HG03095 (cell line): ENCODE results near the gene LRIG3.
"Not testable (repeated sequence)": the region's sequence is repeated elsewhere in the genome, so short reads cannot be mapped to it uniquely, and the experiment has no call there.

Experiments used
- ATAC-seq: cut with Tn5 transposase; IDR thresholded peaks from one replicate; pipeline ENCODE4 v1.9.1; 2021; ENCODE audit warnings: moderate library complexity; ENCODE audit not compliant: unreplicated experiment

The LRIG3 gene

DNA sequence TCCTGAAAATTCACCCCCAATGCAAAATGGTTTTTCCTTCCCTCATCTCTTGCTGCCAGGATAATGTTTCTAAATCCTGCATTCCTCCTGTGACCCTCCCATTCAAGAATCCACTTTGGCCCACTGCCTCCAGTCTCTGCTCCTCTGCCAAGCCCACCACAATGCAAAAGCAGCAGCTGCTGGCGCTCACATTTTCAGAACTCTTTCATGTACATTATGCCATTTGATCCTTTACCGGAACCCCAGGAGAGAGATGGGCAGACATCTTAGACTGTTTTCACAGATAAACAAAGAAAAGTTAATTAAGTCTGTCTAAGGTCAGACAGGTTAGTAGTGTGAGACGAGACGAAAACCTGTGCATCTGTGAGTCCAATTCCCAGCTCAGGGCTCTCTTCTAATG is 12.9 kb downstream of the LRIG3 start:
- ATAC-seq: no peak

GRCh38 chr12:58906917-58907316 is 13.4 kb downstream of the LRIG3 start:
- ATAC-seq: no peak

GRCh38 chr12:58905422-58905821 is 14.9 kb downstream of the LRIG3 start:
- ATAC-seq: no peak

DNA sequence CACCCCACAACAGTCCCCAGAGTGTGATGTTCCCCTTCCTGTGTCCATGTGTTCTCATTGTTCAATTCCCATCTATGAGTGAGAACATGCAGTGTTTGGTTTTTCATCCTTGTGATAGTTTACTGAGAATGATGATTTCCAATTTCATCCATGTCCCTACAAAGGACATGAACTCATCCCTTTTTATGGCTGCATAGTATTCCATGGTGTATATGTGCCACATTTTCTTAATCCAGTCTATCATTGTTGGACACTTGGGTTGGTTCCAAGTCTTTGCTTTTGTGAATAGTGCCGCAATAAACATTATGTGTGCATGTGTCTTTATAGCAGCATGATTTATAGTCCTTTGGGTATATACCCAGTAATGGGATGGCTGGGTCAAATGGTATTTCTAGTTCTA is 17.6 kb downstream of the LRIG3 start:
- ATAC-seq: not testable (repeated sequence)

GRCh38 chr12:58901664-58902063 is 18.6 kb downstream of the LRIG3 start:
- no peak for ATAC-seq

DNA sequence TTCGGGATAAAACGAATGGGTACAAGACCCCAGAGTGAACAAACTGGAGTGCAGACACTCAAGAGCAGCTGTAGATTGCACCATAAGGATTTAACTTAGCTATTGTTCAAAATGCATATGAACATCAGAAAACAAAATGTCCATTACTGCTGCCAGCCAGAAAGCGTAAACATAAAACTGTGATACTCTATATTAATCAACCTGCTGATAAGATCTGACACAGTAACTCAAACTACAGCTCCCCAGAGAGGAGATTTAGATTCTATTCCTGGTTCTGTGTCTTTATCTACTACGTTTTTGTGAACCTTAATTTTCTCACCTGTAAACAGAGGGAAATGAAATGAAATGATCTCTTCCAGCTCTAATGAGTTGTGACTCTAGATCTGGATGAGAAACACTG is 22.3 kb downstream of the LRIG3 start:
- no peak for ATAC-seq

GRCh38 chr12:58896278-58896677 is 24.0 kb downstream of the LRIG3 start:
- ATAC-seq: no peak

DNA sequence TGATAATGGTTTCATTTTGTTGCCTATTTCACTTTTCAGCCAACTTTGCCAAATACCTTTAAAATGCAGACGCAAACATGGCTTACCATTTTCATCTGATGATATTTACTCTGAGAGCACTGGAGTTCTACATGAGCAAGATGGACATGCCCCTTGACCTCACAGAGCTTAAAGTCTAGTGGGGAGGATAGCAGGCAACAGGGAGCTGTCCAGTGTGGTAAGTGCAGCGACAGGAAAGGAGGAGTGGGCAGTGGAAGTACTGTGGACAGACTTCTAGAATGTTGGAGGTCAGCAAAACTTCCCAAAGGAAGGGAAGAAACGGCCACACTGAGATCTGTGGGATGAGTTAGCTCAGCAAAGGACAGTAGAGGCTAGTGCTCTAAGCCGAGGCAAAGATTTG is 25.3 kb downstream of the LRIG3 start:
- ATAC-seq: no peak

DNA sequence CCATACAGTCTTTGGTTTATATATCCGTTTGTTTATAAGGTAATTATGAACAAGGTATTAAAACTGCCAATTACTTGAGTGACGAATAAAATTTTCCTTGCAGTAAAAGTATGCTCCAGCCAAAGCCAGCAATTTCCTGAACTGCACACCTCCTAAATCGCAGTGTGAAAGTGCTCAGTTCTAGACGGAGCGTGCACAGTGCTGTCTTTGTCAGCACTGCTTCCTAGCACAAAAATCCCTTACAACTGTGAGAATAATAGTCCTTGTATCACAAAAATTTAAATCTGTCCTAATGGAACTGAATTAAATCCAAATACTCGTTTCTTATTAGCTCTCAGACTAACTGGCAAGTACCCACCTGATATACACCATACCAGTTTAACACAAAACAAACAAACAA is 26.3 kb downstream of the LRIG3 start:
- ATAC-seq: no peak

- no peak for ATAC-seq
These were observed 26.8 kb downstream of the LRIG3 start for GRCh38 chr12:58893495-58893894.

DNA sequence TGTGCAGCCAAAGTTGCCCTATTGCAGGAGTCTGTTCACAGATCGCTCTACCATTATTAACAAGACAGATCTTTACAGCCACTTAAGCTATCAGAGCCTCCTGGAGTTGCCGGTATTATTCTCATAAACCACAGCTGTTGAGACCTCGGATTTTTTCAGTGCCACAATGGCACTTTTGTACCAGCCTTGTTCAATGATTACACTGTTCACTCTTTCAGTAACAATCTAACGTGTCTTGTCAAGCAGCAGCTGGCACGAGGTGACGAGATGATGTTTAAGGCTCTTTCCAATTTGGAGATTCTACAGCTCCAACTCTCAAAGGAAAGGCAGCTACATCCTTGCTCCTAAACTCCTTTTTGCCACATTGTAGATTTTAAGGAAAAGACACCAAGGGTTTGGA is 30.7 kb downstream of the LRIG3 start:
- no peak for ATAC-seq

DNA sequence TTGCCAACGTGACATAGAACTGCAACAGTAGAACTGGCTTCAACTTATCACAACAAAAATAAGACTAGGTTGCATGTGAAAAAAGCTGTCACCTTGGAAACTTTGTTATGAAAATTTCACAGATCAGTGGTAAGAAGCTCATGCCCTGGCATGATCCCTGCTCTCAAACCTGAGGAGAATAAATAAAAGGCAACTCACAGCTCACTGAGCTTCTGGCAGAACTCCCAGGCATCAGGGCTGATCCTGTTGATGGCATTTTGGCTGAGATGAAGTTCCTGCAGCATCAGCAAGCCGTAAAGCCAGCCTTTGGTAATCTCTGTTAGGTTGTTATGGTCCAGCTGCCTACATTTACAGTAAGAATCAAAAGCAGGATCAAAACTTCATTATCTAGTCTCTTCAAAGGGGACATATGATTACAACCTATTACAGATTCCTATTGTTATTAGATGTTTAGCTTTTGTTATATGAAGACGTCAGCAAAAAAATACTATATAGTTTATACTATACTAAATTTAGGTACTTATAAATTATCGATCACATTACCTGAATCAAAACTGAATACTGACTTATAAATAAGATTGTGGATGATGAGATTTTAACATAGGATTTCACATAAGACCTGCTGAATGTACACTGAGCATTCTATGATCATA is 32.0 kb downstream of the LRIG3 start:
- ATAC-seq: no peak

DNA sequence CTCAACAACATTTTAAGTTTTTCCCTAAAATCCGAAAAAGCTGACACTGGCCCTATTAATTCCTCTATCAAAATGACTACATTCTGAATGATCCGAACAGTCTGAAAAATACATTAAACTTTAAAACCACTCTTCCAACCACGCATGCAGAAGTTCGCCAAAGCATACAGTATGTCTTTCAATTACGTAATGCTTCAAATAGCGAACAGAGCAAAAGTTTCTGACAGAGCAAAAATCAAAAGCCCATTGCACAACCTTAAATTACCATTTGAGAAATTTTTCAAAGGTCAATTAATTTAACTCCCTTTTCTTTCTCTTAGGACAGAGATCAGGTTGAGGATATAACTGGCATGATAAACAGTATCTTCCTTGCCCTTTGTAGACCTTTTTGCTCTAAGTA is 33.2 kb downstream of the LRIG3 start:
- no peak for ATAC-seq

DNA sequence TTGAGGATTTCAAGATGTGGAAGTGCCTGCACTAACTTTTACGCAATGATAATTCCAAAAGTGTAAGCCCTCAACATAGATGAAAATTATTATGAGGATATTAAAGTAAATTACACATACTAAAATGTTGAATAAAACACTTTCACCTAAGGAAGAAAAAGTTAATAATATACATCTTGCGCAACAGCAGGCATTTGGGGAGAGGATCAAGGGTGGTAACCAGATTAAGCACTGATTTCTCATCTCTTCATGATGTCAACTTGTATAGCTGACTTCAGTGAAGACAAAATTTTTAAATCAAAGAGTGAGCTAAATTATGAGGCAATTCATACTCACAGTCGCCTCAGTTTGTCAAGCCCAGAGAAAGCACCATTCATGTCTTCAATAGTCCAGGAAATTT is 33.8 kb downstream of the LRIG3 start:
- no peak for ATAC-seq

GRCh38 chr12:58884916-58885315 is 35.4 kb downstream of the LRIG3 start:
- no peak for ATAC-seq

DNA sequence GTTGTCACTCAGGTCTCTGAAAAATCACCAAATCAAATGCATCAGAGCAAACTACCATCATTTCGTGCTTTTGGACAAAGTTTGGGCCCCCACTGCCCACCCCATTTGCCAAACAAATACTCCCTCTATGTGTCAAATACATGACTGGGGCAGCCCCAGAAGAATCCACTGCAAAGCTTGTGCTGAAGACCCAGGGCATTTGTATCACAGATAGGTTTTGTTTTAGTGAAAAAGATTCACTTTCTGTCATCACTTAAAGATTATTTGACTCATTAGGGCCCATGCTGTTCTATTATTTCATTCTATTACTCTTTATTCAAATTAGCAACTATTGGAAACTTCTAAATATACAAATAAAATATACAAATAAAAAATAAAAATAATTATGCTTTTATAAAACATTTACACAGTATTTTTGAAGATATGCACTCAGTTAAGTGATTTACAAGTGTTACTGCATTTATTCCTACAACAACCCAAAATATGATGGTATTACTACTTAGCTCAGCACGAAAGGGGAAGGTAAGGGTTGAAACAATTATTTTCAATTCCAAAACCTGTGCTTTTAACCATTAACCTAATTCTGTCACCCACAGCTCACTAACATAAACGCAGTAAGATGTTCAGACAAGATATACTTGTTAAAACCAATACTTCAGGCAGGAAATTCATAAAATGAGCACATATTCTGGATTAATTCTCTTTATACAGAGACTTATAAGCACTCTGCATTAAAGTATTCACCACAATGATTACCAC is 36.5 kb downstream of the LRIG3 start:
- peak; percentile 52 for ATAC-seq

- no peak for ATAC-seq
These were observed 37.5 kb downstream of the LRIG3 start for GRCh38 chr12:58882826-58883225.

DNA sequence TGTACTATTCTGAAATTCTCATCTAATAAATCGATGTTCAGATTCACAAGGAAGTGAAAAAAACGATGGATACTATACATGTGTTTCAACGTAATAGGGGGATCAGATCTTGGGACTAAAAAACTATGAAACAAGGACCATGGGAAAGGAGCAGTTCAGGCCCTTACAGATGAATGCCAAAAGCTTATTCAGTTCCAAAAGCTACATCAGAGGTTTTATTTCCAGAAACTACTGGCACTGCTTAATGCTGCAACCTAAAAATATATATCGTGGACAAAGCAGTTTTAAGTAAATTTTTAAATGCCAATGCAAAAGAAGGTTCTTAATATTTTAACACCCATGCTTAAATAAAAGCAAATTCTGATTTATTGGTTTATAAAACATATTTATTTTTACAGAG is 38.5 kb downstream of the LRIG3 start:
- ATAC-seq: no peak

DNA sequence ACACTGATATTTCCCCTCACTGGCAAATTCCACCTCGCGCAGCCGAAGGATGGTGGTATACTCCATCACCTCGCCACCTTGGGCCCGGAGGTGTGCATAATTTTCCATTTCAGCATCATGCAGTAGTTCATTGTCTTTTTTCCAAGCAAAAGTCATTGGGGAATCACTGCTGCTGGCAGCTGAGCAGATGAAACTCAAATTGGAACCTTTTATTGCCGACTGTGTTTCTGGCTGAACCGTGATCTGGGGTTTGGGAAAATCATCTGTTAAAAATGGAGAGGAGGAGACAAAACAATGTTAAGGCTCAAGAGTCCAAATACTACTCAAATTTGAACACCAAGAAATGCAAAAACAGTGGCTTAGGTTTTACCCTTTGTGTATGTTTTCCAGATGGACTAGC is 39.7 kb downstream of the LRIG3 start:
- no peak for ATAC-seq

DNA sequence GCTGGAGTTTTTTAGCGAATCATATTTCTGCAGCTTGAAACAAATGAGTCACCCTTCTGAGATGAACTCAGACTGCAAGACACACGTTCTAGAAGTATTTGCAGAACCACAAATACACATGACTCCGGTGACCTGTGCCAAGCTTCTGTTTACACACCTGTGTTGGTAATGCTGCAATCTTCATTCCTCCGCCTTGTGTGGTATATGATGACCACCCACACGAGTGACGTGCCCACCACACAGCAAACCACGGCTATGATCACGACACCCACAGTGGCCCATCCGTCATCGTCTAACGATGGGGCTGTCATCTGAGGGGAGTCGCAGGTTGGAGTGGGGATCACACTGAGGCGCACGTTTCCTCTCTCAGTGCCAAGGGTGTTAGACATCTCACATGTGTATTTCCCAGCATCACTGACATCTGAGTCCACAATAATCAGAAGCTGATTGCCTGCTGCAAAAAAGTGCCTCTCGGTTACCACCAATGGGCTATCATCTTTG is 43.0 kb downstream of the LRIG3 start:
- ATAC-seq: no peak

DNA sequence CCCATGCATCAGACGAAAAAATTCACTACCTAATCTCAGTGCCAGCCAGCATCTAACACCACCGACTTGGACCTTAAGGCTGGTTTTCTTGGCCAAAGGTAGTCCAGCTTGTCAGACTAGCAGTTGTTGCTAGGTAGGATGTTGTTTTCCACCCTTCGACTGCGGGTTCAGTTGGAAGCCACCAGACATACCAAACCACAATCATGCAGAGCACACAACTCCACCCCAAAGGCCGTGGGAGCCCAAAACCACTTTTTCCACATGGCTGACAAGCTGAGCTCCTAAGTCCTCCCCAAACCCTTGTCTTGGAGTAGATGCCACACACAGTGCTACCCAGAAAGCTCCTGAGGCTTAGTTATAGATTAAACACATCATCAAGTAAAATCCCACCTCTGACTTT is 46.8 kb downstream of the LRIG3 start:
- ATAC-seq: no peak

DNA sequence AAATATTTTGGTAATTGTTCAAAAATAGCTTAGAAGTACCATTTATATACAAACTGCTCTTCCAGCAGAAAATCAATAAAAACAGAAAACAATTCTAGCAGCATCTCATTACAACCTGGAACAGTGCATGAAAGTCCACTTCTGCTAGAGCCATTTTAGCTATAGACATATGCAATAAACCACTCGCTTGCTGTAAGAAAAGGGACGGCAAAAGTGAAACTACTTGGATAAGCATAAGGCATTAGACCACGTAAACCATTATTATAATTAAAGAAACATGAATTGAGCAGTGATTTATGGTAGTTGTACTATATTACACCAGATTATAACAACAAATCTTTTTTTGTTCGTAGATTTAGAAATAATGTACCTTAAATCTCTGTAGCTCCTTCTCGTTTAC is 48.7 kb downstream of the LRIG3 start:
- no peak for ATAC-seq

DNA sequence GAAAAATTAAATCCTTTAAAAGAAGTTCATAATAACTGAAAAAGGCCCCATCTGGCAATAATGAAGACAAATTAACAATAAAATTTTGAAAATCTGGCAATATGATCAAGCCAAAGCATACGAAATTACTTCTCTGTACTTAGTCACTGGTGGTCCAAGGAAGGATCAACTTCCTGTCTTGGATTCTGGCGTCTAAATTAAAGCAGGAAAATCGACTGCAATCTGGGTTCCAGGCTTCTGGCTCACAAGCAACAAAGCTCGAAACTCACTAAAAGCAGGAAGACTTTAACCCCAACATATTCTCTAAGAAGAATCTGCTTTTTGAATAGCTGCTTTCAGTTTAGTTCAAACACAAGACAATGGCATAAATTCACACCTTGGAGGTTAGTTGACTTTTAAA is 49.7 kb downstream of the LRIG3 start:
- ATAC-seq: no peak
